Skeletal muscle tissue (tissue), 4 donors: ENCODE measurements around the gene FES. TPM values are rescaled to one million over a fixed set of nuclear protein-coding genes. Genes with fewer than 3 reads are reported as not detected.
A peak's percentile ranks its signal among the peaks of the same experiment; 100 is the strongest.

Experiments used
- H3K27ac ChIP-seq: one replicate; pipeline ENCODE4 v1.7.0; 2013; ENCODE audit warnings: mild to moderate bottlenecking, low read depth, low read length, inconsistent platforms
- H3K27me3 ChIP-seq, 3 donors: one replicate each; pipeline ENCODE4 v1.7.0; 2013; ENCODE audit warnings: low read length in 3 of 3; ENCODE audit not compliant: control insufficient read depth in 3 of 3, insufficient read depth in 3 of 3
- H3K36me3 ChIP-seq, 3 donors: one replicate each; pipeline ENCODE4 v1.7.0; 2013; ENCODE audit warnings: low read length in 3 of 3; ENCODE audit not compliant: control insufficient read depth in 3 of 3, insufficient read depth in 3 of 3
- H3K4me1 ChIP-seq, 3 donors: one replicate each; pipeline ENCODE4 v1.7.0; 2013; ENCODE audit warnings: low read length in 3 of 3, mild to moderate bottlenecking in 3 of 3; ENCODE audit not compliant: control insufficient read depth in 3 of 3, insufficient read depth in 3 of 3
- H3K4me3 ChIP-seq, 3 donors: one replicate each; pipeline ENCODE4 v1.7.0; 2013; ENCODE audit warnings: low read length in 3 of 3
- H3K9ac ChIP-seq, 3 donors: one replicate each; pipeline ENCODE4 v1.7.0; 2013; ENCODE audit warnings: low read length in 3 of 3, mild to moderate bottlenecking in 3 of 3, moderate library complexity in 2 of 3, low read depth in 1 of 3
- H3K9me3 ChIP-seq, 3 donors: one replicate each; pipeline ENCODE4 v1.7.0; 2013; ENCODE audit warnings: low read length in 3 of 3; ENCODE audit not compliant: control insufficient read depth in 3 of 3
- total RNA-seq: library from RNA; depleted of rRNA; stranded (reverse); fragments of >200 nt; gene quantifications from one replicate; pipeline ENCODE4 v1.2.3, GENCODE V29; 2014
- donor health status: Osteomylitis.

Gene FES
- total RNA-seq, 1 donor from 2014 or later = 19.8 TPM

DNA sequence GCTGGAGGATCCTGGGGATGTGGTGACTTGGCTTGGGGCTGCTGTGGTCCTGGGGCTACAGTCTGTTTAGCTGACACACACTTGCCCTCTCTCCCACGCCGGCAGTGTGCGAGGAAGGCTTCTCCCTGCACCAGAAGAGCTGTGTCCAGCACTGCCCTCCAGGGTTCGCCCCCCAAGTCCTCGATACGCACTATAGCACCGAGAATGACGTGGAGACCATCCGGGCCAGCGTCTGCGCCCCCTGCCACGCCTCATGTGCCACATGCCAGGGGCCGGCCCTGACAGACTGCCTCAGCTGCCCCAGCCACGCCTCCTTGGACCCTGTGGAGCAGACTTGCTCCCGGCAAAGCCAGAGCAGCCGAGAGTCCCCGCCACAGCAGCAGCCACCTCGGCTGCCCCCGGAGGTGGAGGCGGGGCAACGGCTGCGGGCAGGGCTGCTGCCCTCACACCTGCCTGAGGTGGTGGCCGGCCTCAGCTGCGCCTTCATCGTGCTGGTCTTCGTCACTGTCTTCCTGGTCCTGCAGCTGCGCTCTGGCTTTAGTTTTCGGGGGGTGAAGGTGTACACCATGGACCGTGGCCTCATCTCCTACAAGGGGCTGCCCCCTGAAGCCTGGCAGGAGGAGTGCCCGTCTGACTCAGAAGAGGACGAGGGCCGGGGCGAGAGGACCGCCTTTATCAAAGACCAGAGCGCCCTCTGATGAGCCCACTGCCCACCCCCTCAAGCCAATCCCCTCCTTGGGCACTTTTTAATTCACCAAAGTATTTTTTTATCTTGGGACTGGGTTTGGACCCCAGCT is 2.9 kb upstream of the FES start:
- Histone ChIP-seq H3K27ac (no peak overlapping the region), H3K9me3 (no peaks in the 10 kb centered on the region), H3K4me1 (peaks cover 24 to 25% (median 24%) of the 10 kb centered on the region in 3 donors), H3K9ac (no peak overlapping the region), H3K4me3 (no peak overlapping the region), H3K36me3 (peaks cover 52 to 58% (median 54%) of the 10 kb centered on the region in 3 donors), H3K27me3 (no peaks in the 10 kb centered on the region)

DNA sequence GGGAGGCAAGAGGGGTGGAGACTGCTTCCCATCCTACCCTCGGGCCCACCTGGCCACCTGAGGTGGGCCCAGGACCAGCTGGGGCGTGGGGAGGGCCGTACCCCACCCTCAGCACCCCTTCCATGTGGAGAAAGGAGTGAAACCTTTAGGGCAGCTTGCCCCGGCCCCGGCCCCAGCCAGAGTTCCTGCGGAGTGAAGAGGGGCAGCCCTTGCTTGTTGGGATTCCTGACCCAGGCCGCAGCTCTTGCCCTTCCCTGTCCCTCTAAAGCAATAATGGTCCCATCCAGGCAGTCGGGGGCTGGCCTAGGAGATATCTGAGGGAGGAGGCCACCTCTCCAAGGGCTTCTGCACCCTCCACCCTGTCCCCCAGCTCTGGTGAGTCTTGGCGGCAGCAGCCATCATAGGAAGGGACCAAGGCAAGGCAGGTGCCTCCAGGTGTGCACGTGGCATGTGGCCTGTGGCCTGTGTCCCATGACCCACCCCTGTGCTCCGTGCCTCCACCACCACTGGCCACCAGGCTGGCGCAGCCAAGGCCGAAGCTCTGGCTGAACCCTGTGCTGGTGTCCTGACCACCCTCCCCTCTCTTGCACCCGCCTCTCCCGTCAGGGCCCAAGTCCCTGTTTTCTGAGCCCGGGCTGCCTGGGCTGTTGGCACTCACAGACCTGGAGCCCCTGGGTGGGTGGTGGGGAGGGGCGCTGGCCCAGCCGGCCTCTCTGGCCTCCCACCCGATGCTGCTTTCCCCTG is 2.2 kb upstream of the FES start:
- no peak overlapping the region for H3K4me3 ChIP-seq
- no peak overlapping the region for H3K9ac ChIP-seq
- H3K36me3 ChIP-seq = peaks cover 46 to 50% (median 49%) of the 10 kb centered on the region in 3 donors
- H3K27me3 ChIP-seq = no peaks in the 10 kb centered on the region
- no peak overlapping the region for H3K27ac ChIP-seq
- no peaks in the 10 kb centered on the region for H3K9me3 ChIP-seq
- H3K4me1 ChIP-seq = peaks cover 25 to 27% (median 27%) of the 10 kb centered on the region in 3 donors

DNA sequence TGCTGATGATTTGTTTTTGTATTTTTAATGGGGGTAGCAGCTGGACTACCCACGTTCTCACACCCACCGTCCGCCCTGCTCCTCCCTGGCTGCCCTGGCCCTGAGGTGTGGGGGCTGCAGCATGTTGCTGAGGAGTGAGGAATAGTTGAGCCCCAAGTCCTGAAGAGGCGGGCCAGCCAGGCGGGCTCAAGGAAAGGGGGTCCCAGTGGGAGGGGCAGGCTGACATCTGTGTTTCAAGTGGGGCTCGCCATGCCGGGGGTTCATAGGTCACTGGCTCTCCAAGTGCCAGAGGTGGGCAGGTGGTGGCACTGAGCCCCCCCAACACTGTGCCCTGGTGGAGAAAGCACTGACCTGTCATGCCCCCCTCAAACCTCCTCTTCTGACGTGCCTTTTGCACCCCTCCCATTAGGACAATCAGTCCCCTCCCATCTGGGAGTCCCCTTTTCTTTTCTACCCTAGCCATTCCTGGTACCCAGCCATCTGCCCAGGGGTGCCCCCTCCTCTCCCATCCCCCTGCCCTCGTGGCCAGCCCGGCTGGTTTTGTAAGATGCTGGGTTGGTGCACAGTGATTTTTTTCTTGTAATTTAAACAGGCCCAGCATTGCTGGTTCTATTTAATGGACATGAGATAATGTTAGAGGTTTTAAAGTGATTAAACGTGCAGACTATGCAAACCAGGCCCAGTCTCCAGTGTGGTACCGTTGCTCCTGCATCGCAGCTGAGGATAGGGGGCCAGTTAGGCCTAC is 1.4 kb upstream of the FES start:
- peak overlapping the region; percentile 63 to 83 (median 80) for H3K9ac ChIP-seq

DNA sequence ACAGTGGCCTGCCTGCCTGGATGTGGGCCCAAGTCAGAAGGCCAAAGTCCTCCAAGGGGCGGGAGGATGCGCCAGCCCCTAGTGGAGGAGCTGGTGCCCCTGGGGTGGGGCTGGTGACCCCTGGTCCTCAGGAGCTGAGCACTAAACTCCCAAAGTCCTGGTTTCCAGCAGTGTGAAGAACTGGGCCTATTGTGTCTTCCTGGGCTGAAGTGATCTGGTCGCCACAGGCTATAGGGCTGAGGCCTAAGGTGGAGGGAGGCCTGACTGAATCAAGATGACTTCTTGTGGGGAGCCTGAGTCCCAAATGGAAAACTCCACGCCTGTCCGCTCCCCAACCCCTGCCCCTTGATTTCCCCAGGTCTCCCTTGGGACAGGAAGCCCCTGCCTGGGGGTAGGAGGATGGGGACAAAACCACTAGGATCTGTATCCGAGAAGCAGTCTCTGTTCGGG is 753 bp upstream of the FES start:
- H3K4me3 ChIP-seq = peak overlapping the region; percentile 29 to 54 (median 54)
- H3K27me3 ChIP-seq = no peaks in the 10 kb centered on the region
- H3K9ac ChIP-seq = peak overlapping the region; percentile 63 to 83 (median 80)
- no peaks in the 10 kb centered on the region for H3K9me3 ChIP-seq
- H3K4me1 ChIP-seq = peaks cover 25 to 27% (median 27%) of the 10 kb centered on the region in 3 donors
- peaks cover 34 to 37% (median 36%) of the 10 kb centered on the region in 3 donors for H3K36me3 ChIP-seq
- H3K27ac ChIP-seq = peak overlapping the region; percentile 85

More for the DNA sequence above, 1.4 kb upstream of the FES start:
- H3K27me3 ChIP-seq = no peaks in the 10 kb centered on the region
- peak overlapping the region in 1 of 3 donors; percentile 13 for H3K4me3 ChIP-seq
- peak overlapping the region; percentile 85 for H3K27ac ChIP-seq
- H3K36me3 ChIP-seq = peaks cover 39 to 43% (median 42%) of the 10 kb centered on the region in 3 donors
- H3K4me1 ChIP-seq = peaks cover 25 to 27% (median 27%) of the 10 kb centered on the region in 3 donors
- H3K9me3 ChIP-seq = no peaks in the 10 kb centered on the region

DNA sequence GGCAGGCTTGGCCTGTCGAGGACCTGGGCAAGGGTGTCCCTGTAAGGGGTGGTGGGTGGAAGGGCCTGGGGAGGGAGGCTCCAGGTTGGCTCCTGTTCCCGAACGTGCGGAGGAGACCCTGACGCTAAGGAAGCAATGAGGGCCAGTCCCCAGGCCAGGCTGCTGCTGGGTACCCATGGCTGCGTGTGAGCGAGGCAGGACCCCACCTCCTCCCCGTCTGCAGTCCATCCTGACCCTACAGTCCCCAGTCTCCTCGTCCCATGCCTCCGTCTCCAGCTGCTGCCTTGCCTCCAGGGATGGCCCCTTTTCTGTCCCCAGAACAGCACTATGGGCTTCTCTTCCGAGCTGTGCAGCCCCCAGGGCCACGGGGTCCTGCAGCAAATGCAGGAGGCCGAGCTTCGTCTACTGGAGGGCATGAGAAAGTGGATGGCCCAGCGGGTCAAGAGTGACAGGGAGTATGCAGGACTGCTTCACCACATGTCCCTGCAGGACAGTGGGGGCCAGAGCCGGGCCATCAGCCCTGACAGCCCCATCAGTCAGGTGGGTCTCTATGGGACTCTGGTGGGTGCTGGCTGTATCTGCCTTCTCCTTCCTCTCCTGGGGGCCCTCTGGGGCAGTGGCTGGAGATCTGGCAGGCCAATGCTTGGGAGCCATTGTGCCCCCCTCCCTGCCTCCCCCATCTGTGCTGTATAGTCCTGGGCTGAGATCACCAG is 571 bp downstream of the FES start:
- Histone ChIP-seq H3K9me3 (no peaks in the 10 kb centered on the region), H3K36me3 (peaks cover 25 to 29% (median 26%) of the 10 kb centered on the region in 3 donors), H3K9ac (peak overlapping the region; percentile 63 to 83 (median 80)), H3K4me3 (peak overlapping the region; percentile 69 to 73 (median 72)), H3K27ac (peak overlapping the region; percentile 85), H3K27me3 (no peaks in the 10 kb centered on the region), H3K4me1 (peaks cover 25 to 27% (median 27%) of the 10 kb centered on the region in 3 donors)

DNA sequence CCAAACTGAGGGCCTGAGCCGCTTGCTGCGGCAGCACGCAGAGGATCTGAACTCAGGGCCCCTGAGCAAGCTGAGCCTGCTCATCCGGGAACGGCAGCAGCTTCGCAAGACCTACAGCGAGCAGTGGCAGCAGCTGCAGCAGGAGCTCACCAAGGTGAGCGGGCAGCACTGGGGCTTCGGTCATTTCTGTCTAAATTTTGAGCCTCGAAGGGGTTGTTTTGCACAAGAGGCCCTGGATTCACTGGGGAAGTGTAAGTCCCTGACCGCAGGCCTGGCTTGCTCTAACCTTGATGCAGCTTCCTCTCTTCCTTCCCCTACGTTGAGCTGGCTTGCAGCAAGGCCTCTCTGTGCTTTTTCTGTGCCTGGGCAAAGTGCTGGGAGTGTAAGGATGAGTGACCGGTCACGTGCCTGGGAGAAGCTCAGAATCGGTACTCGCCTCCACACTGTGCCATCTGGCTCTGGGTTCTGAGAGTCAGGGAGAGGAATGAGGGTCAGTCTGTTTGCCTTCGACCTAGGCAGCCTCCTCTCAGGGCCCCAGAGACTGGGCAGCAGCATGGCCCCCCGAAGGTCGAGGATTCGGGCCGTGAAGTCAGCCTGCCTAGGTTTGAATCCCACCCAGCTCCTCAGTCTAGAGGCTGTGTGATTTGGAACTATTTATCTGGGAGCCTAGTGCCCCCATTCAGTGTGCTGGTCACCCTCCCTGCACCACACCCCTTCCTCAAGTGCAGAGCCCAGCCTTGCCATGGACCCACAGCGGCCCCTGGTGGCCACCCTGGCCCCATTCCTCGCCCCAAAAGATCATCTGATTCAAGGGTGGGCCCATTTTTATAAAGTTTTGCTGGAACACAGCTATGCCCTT is 1.4 kb downstream of the FES start:
- Histone ChIP-seq H3K4me1 (peaks cover 25 to 27% (median 27%) of the 10 kb centered on the region in 3 donors), H3K9ac (peak overlapping the region in 2 of 3 donors; percentile 63 to 83), H3K4me3 (peak overlapping the region; percentile 69 to 73 (median 72)), H3K9me3 (no peaks in the 10 kb centered on the region), H3K27me3 (no peaks in the 10 kb centered on the region), H3K27ac (peak overlapping the region; percentile 85), H3K36me3 (peaks cover 22 to 25% (median 25%) of the 10 kb centered on the region in 3 donors)

DNA sequence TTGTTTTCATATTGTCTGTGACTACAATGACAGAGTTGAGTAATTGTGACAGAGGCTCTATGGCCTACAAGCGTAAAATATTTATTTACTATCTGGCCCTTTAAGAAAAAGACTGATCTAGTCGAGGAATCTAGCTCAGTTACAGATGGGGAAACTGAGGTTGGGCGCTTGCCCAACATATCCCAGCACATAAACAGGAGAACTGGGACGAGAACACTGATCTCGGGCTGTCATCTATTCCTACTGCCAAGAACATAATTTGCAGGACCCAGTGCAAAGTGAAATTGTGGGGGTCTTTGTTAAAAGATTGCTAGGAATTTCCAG is 1.9 kb downstream of the FES start:
- H3K27ac ChIP-seq = no peak overlapping the region
- H3K36me3 ChIP-seq = peaks cover 20 to 23% (median 20%) of the 10 kb centered on the region in 3 donors

DNA sequence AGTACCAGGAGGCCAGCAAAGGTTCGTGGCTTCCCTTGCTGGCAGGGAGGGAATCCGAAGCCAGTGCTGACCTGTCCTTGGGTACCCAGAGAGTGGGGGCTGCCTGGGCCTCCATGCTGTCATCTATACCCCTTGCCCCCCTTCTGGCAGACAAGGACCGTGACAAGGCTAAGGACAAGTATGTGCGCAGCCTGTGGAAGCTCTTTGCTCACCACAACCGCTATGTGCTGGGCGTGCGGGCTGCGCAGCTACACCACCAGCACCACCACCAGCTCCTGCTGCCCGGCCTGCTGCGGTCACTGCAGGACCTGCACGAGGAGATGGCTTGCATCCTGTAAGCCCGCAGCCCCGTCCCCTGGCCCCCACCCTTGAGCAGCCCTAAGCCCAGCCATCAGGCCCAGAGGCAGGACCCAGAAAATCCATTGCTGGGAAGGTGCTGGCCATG is 2.8 kb downstream of the FES start:
- peaks cover 22 to 29% (median 23%) of the 10 kb centered on the region in 3 donors for H3K36me3 ChIP-seq
- peaks cover 25 to 27% (median 27%) of the 10 kb centered on the region in 3 donors for H3K4me1 ChIP-seq
- H3K27ac ChIP-seq = no peak overlapping the region
- no peaks in the 10 kb centered on the region for H3K9me3 ChIP-seq
- no peak overlapping the region for H3K4me3 ChIP-seq
- H3K27me3 ChIP-seq = no peaks in the 10 kb centered on the region
- peak overlapping the region in 1 of 3 donors; percentile 10 for H3K9ac ChIP-seq

More for the DNA sequence above, 1.9 kb downstream of the FES start:
- Histone ChIP-seq H3K9ac (peak overlapping the region in 1 of 3 donors; percentile 10), H3K9me3 (no peaks in the 10 kb centered on the region), H3K4me1 (peaks cover 25 to 27% (median 27%) of the 10 kb centered on the region in 3 donors), H3K27me3 (no peaks in the 10 kb centered on the region), H3K4me3 (peak overlapping the region in 1 of 3 donors; percentile 72)
